Motor neuron (in vitro differentiated cells): ENCODE data around the gene TMEM238. TPM values are rescaled to one million over a fixed set of nuclear protein-coding genes. Genes with fewer than 3 reads are reported as not detected.

Experiments
- ATAC-seq, 8 experiments: fragments of 200-7000 bp; cut with Tn5 transposase; replicated peaks in 6 of 8; 2 replicates each; pipeline ENCODE4 v1.8.0; 2021; ENCODE audit warnings: mild to moderate bottlenecking in 8 of 8, moderate library complexity in 8 of 8
- H3K27ac ChIP-seq, 2 donors: fragments of 250-450 bp; sonication (Bioruptor Pico); 2 replicates each; pipeline ENCODE4 v1.9.0; 2021; ENCODE audit warnings: antibody characterized with exemption in 2 of 2, mild to moderate bottlenecking in 2 of 2, moderate library complexity in 1 of 2
- H3K4me1 ChIP-seq, 2 donors: fragments of 250-450 bp; sonication (Bioruptor Pico); replicated peaks in 1 of 2; 2 replicates each; pipeline ENCODE4 v1.6.1; 2021; ENCODE audit warnings: antibody characterized with exemption in 2 of 2, mild to moderate bottlenecking in 2 of 2, moderate library complexity in 1 of 2
- H3K4me3 ChIP-seq, 5 donors: fragments of 250-450 bp; sonication (Bioruptor Pico); 2 replicates each; pipeline ENCODE4 v1.9.0; 2021; ENCODE audit warnings: antibody characterized with exemption in 5 of 5, mild to moderate bottlenecking in 5 of 5, moderate library complexity in 4 of 5
- WGBS, 10 experiments: fragments of 450-650 bp; shearing (Covaris generic); methylation state at CpG; one replicate each; pipeline ENCODE4 v1.0.0; 2022; 5-methylcytosine and 5-hydroxymethylcytosine counted together
- in situ Hi-C, 9 experiments: fragments of 400-800 bp; cut with MboI; loops; one replicate each; pipeline ENCODE4 v1.15.0; 2021; ENCODE audit warnings: low sequenced_read_pairs in 9 of 9, low pct_unique_long_range_greater_than_20kb in 2 of 9; ENCODE audit not compliant: unreplicated experiment in 9 of 9
- total RNA-seq, 8 experiments: library from RNA; unstranded; fragments of 300-600 nt; gene quantifications; 2 replicates each; pipeline versions ENCODE4 v1.2.3 to v1.2.4, GENCODE V29; 2022

Gene TMEM238
- total RNA-seq, 8 experiments from 2014 or later, result 0.23 to 0.40 (median 0.25) TPM; not detected in 5

- no peak overlapping the region for H3K27ac ChIP-seq
- in situ Hi-C loops, result no loop called here
- 80 to 100% (median 93%) methylated on average over 2 to 12 of the region's 12 CpGs for WGBS, 10 experiments
- H3K4me1 ChIP-seq, result peaks cover 3% of the 10 kb centered on the region in 2 donors
- no peak for ATAC-seq
- H3K4me3 ChIP-seq, result no peak overlapping the region
Observed at GRCh38 chr19:55398200-55398925, 14.3 kb upstream of the TMEM238 start.

GRCh38 chr19:55392820-55393761 lies 9.0 kb upstream of the TMEM238 start:
- H3K4me1 ChIP-seq, result peaks cover 22 to 35% of the 10 kb centered on the region in 2 donors
- H3K27ac ChIP-seq, result peak overlapping the region; percentile 58 to 80
- 80 to 100% (median 95%) methylated on average over 1 to 4 of the region's 18 CpGs; no CpG with 5 or more reads in 2 of the 10 experiments for WGBS, 10 experiments
- in situ Hi-C loops, result no loop called here
- peak in 5 of 8 experiments; percentile 62 to 88 (median 87) for ATAC-seq
- peak overlapping the region in 1 of 5 donors; percentile 1 for H3K4me3 ChIP-seq

- peak overlapping the region in 1 of 5 donors; percentile 1 for H3K4me3 ChIP-seq
- peak in 7 of 8 experiments; percentile 2 to 43 (median 9) for ATAC-seq
- H3K4me1 ChIP-seq, result peaks cover 33 to 46% of the 10 kb centered on the region in 2 donors
- 42 to 100% (median 63%) methylated on average over 1 to 9 of the region's 18 CpGs; no CpG with 5 or more reads in 2 of the 10 experiments for WGBS, 10 experiments
- in situ Hi-C loops, result no loop called here
- H3K27ac ChIP-seq, result peak overlapping the region; percentile 58 to 80
Observed at GRCh38 chr19:55391702-55392615, 7.9 kb upstream of the TMEM238 start.

GRCh38 chr19:55391191-55391670 lies 7.1 kb upstream of the TMEM238 start:
- ATAC-seq, result peak in 3 of 8 experiments; percentile 2 to 5 (median 3)
- Histone ChIP-seq H3K4me3 (no peak overlapping the region), H3K4me1 (peaks cover 36 to 53% of the 10 kb centered on the region in 2 donors), H3K27ac (no peak overlapping the region)
- in situ Hi-C loops, result no loop called here
- WGBS, 10 experiments, result 40 to 100% (median 82%) methylated on average over 1 to 5 of the region's 12 CpGs; no CpG with 5 or more reads in 4 of the 10 experiments

- Histone ChIP-seq H3K4me3 (no peak overlapping the region), H3K27ac (no peak overlapping the region), H3K4me1 (peaks cover 36 to 53% of the 10 kb centered on the region in 2 donors)
- in situ Hi-C loops, result no loop called here
- ATAC-seq, result no peak
- 60 to 100% (median 69%) methylated on average over 1 to 2 of the region's 7 CpGs; no CpG with 5 or more reads in 7 of the 10 experiments for WGBS, 10 experiments
Observed at GRCh38 chr19:55390461-55390880, 6.4 kb upstream of the TMEM238 start.

GRCh38 chr19:55389386-55390317 lies 5.6 kb upstream of the TMEM238 start:
- no peak overlapping the region for H3K4me3 ChIP-seq
- in situ Hi-C loops, result no loop called here
- H3K4me1 ChIP-seq, result peaks cover 41 to 58% of the 10 kb centered on the region in 2 donors
- ATAC-seq, result no peak
- no peak overlapping the region for H3K27ac ChIP-seq
- WGBS, 10 experiments, result 40 to 100% (median 82%) methylated on average over 1 to 8 of the region's 21 CpGs; no CpG with 5 or more reads in 2 of the 10 experiments

GRCh38 chr19:55387736-55388497 lies 3.8 kb upstream of the TMEM238 start:
- peaks cover 45 to 64% of the 10 kb centered on the region in 2 donors for H3K4me1 ChIP-seq
- no peak for ATAC-seq
- no peak overlapping the region for H3K27ac ChIP-seq
- in situ Hi-C loops, result no loop called here
- no peak overlapping the region for H3K4me3 ChIP-seq
- 75 to 100% (median 93%) methylated on average over 2 to 15 of the region's 24 CpGs; no CpG with 5 or more reads in 6 of the 10 experiments for WGBS, 10 experiments

GRCh38 chr19:55386493-55386971 lies 2.4 kb upstream of the TMEM238 start:
- peaks cover 31 to 50% of the 10 kb centered on the region in 2 donors for H3K4me1 ChIP-seq

GRCh38 chr19:55385724-55386492 lies 1.8 kb upstream of the TMEM238 start, which contains the start of gene RPL28:
TSS of gene RPL28 (plus strand) at chr19:55385932. CDS start at chr19:55386358, 426 bp downstream.
- in situ Hi-C loops, result no loop called here
- Histone ChIP-seq H3K4me1 (peaks cover 30 to 47% of the 10 kb centered on the region in 2 donors), H3K27ac (peak within 1 kb of the TSS; percentile 82 to 86), H3K4me3 (peak within 1 kb of the TSS; percentile 68 to 89 (median 76))
- peak; percentile 70 to 87 (median 82) for ATAC-seq
- WGBS, 10 experiments, result 0 to 2% (median 0%) methylated on average over 1 to 41 of the region's 68 CpGs; no CpG with 5 or more reads in 3 of the 10 experiments

More at GRCh38 chr19:55386493-55386971, 2.4 kb upstream of the TMEM238 start:
- WGBS, 10 experiments, result 0% methylated on average over 1 to 6 of the region's 33 CpGs; no CpG with 5 or more reads in 6 of the 10 experiments
- in situ Hi-C loops, result no loop called here
- ATAC-seq, result no peak
- Histone ChIP-seq H3K27ac (peak overlapping the region in 1 of 2 donors; percentile 82), H3K4me3 (peak overlapping the region; percentile 68 to 89 (median 76))
